Measurements from ENCODE around the gene ARHGEF7.

DNA sequence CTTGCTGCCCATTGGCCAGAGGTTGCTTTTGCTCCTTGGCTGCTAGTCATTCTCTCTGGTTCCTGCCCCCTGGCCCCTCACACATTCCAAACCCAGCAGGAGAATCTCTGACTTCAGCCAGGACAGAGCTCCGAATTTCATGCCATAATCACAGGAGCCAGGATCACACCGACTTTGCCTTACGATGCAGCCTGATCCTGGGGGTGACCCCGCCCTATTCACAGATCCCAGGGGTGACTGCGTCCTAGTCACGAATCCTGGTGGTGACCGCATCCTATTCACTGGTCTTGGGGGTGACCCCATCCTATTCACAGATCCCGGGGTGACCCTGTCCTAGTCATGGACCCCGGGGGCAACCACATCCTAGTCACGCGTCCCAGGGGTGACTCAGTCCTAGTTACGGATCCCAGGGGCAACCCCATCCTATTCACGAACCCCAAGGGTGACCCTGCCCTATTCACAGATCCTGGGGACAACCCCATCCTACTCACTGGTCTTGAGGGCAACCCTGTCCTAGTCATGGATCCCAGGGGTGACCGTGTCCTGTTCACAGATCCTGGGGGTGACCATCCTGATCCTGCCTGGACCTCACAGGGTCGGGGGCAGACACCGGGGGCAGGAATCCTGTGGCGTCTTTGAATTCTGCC, 198.0 kb downstream of the ARHGEF7 start:
- TF ChIP-seq, protein P1, sequence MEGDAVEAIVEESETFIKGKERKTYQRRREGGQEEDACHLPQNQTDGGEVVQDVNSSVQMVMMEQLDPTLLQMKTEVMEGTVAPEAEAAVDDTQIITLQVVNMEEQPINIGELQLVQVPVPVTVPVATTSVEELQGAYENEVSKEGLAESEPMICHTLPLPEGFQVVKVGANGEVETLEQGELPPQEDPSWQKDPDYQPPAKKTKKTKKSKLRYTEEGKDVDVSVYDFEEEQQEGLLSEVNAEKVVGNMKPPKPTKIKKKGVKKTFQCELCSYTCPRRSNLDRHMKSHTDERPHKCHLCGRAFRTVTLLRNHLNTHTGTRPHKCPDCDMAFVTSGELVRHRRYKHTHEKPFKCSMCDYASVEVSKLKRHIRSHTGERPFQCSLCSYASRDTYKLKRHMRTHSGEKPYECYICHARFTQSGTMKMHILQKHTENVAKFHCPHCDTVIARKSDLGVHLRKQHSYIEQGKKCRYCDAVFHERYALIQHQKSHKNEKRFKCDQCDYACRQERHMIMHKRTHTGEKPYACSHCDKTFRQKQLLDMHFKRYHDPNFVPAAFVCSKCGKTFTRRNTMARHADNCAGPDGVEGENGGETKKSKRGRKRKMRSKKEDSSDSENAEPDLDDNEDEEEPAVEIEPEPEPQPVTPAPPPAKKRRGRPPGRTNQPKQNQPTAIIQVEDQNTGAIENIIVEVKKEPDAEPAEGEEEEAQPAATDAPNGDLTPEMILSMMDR (IDR thresholded peaks at IDR 0.05; ENCODE audit: low read length), result no peak
- no peak for TF ChIP-seq EZH2 (IDR thresholded peaks at IDR 0.05; ENCODE audit: borderline replicate concordance, low read length)
